Heart left ventricle (tissue), 16 donors: ENCODE data around the gene ZNF621. TPM values are rescaled to one million over a fixed set of nuclear protein-coding genes. Genes with fewer than 3 reads are reported as not detected.

Experiments used
- ATAC-seq, 4 donors: fragments of 200-7000 bp; cut with Tn5 transposase; one replicate each; pipeline ENCODE4 v1.9.1; 2020 to 2022; ENCODE audit warnings: moderate library complexity in 4 of 4, mild to moderate bottlenecking in 3 of 4, moderate number of reproducible peaks in 1 of 4
- DNase-seq, 5 donors: peaks; one replicate each; pipeline ENCODE4 v3.0.0-alpha.2; 2020
- H3K27ac ChIP-seq, 12 donors: fragments of 200-600 bp; sonication (generic) in 4 of 12; one replicate each; pipeline versions ENCODE4 v1.5.0 to v1.8.0; 2016 to 2022; ENCODE audit warnings: mild to moderate bottlenecking in 2 of 12
- H3K27me3 ChIP-seq, 9 donors: fragments of 200-600 bp; sonication (generic) in 2 of 9; one replicate each; pipeline versions ENCODE4 v1.5.1 to v1.8.0; 2016 to 2022; ENCODE audit warnings: mild to moderate bottlenecking in 3 of 9
- H3K36me3 ChIP-seq, 9 donors: fragments of 200-600 bp; sonication (generic) in 2 of 9; one replicate each; pipeline versions ENCODE4 v1.5.0 to v1.8.0; 2018 to 2022; ENCODE audit warnings: mild to moderate bottlenecking in 2 of 9
- H3K4me1 ChIP-seq, 12 donors: fragments of 200-600 bp; sonication (generic) in 4 of 12; one replicate each; pipeline versions ENCODE4 v1.5.0 to v1.8.0; 2016 to 2022; ENCODE audit warnings: mild to moderate bottlenecking in 3 of 12
- H3K4me3 ChIP-seq, 12 donors: fragments of 200-600 bp; sonication (generic) in 4 of 12; one replicate each; pipeline versions ENCODE4 v1.5.0 to v1.8.0; 2017 to 2022; ENCODE audit warnings: mild to moderate bottlenecking in 9 of 12, moderate library complexity in 4 of 12
- H3K9me3 ChIP-seq, 12 donors: fragments of 200-600 bp; sonication (generic) in 4 of 12; one replicate each; pipeline versions ENCODE4 v1.5.0 to v1.8.0; 2016 to 2022; ENCODE audit warnings: mild to moderate bottlenecking in 1 of 12
- CTCF ChIP-seq, 12 donors: fragments of 200-600 bp; sonication (generic) in 4 of 12; IDR thresholded peaks; one replicate each; pipeline versions ENCODE4 v1.5.0 to v1.8.0; 2018 to 2022; ENCODE audit warnings: antibody characterized with exemption in 12 of 12, mild to moderate bottlenecking in 5 of 12
- POLR2A ChIP-seq, 2 donors: fragments of 450-650 bp; IDR thresholded peaks; one replicate each; pipeline ENCODE4 v1.6.1; 2017; ENCODE audit warnings: antibody characterized with exemption in 2 of 2, mild to moderate bottlenecking in 2 of 2, moderate library complexity in 2 of 2
- whole genome bisulfite sequencing, 4 donors: extraction: QIAGEN DNeasy Blood & Tissue Kit in 2 of 4; methylation state at CpG; one replicate each; pipeline versions ENCODE4 v1.1.5 to v1.1.7; 2013 to 2018; 5-methylcytosine and 5-hydroxymethylcytosine counted together
- intact Hi-C, 10 donors: fragments of 100-400 bp; cut with DNase I; formaldehyde crosslinking; loops; one replicate each; pipeline versions ENCODE4 v1.11.1 to v1.14.2; 2022
- polyA plus RNA-seq, 2 donors: library from polyadenylated mRNA; stranded (reverse); fragments of 200-250 nt; gene quantifications; one replicate each; pipeline ENCODE4 v1.2.3, GENCODE V29; 2013
- total RNA-seq, 9 donors: library from RNA; depleted of rRNA in 2 of 9; stranded (reverse); fragments of >200 nt in 2 of 9; fragmentation: NEBNext Ultra II Directional in 3 of 9; extraction: Animal tissue kit (Norgen Biotek cat#: 25700) in 3 of 9; gene quantifications; one replicate each; pipeline versions ENCODE4 v1.1.0 to v1.2.4, GENCODE V29; 2016 to 2023
- donor health status: ischemic (EF 13 %, LVEDD 7.1; RV severe dilation, severe dysfunction).
- donor health status: healthy with polysubstance abuse.
- donor health status: DM: no; HTN: yes; CAD: no.
- donor health status: DM: no; HTN: no; CAD: no.
- donor health status: ischemic (EF 25% LVEDD 6.9; RV normal size, moderate dysfunction).
- donor health status: ischemic (EF 25% LVEDD 5.7; RV mildly dilated, moderate dysfunction).
- donor health status: healthy.
- donor health status: DM: yes; HTN: yes; CAD: no.
- donor health status: ischemic (EF 35%, LVEDD 5.7; RV mildly dilated, moderate dysfunction).
- donor health status: nonischemic (EF 11% LVEDD 7.7; RV severe dilation, severe dysfunction).
- donor health status: DM: yes; HTN: yes; CAD: no.
- donor health status: PGD.
- donor health status: ischemic (EF 29% LVEDD 5.4; RV normal size, mild dysfunction).
- donor health status: nonischemic (EF 23%, LVEDD 6.1; RV moderate dilation, normal function).

ZNF621 gene
- total and polyA plus RNA-seq, 11 donors = 7.4 to 14.3 (median 9.1) TPM

DNA sequence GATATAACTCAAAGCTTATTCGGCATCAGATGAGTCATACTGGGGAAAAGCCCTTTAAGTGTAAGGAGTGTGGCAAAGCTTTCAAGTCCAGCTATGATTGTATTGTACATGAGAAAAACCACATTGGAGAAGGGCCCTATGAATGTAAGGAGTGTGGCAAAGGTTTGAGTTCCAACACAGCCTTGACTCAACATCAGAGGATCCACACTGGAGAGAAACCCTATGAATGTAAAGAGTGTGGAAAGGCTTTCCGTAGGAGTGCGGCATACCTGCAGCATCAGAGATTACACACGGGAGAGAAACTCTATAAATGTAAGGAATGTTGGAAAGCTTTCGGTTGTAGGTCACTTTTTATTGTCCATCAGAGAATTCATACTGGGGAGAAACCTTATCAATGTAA, 7.5 kb downstream of the ZNF621 start:
- DNase-seq (no peak), ATAC-seq (no peak)
- TF ChIP-seq POLR2A (IDR thresholded peaks at IDR 0.05) = no peak
- no peak for TF ChIP-seq CTCF (IDR thresholded peaks at IDR 0.05)
- Histone ChIP-seq H3K27ac (no peak overlapping the region), H3K36me3 (peaks cover 0 to 99% (median 87%) of the 10 kb centered on the region in 9 donors), H3K9me3 (peaks cover 0 to 61% (median 13%) of the 10 kb centered on the region in 12 donors), H3K4me3 (no peak overlapping the region), H3K4me1 (no peaks in the 10 kb centered on the region), H3K27me3 (no peaks in the 10 kb centered on the region)
- intact Hi-C loops = loop anchor here in 1 of 10 donors (10.0 kb wide), 1 partner anchor 197 kb away; no protein-coding TSS in a partner anchor
- 91 to 95% (median 93%) methylated on average over 5 of the region's 5 CpGs for WGBS, 4 donors

GRCh38 chr3:40534283-40534682, 9.5 kb downstream of the ZNF621 start:
- H3K4me3 ChIP-seq = no peak overlapping the region
- H3K9me3 ChIP-seq = peaks cover 0 to 81% (median 21%) of the 10 kb centered on the region in 12 donors
- H3K4me1 ChIP-seq = no peaks in the 10 kb centered on the region
- no peak for TF ChIP-seq POLR2A (IDR thresholded peaks at IDR 0.05)
- TF ChIP-seq CTCF (IDR thresholded peaks at IDR 0.05) = no peak
- no peak overlapping the region for H3K27ac ChIP-seq
- no peak for ATAC-seq
- no peaks in the 10 kb centered on the region for H3K27me3 ChIP-seq
- peaks cover 0 to 98% (median 78%) of the 10 kb centered on the region in 9 donors for H3K36me3 ChIP-seq
- DNase-seq = no peak
- intact Hi-C loops = loop anchor here in 1 of 10 donors (10.0 kb wide), 1 partner anchor 199 kb away; no protein-coding TSS in a partner anchor

GRCh38 chr3:40546816-40547215, 22.1 kb downstream of the ZNF621 start:
- H3K36me3 ChIP-seq = no peaks in the 10 kb centered on the region
- H3K27ac ChIP-seq = no peak overlapping the region
- intact Hi-C loops = no loop called here
- peak in 2 of 5 donors; percentile 13 to 28 for DNase-seq
- TF ChIP-seq POLR2A (IDR thresholded peaks at IDR 0.05) = no peak
- no peak for TF ChIP-seq CTCF (IDR thresholded peaks at IDR 0.05)
- H3K27me3 ChIP-seq = no peaks in the 10 kb centered on the region
- no peak overlapping the region for H3K4me3 ChIP-seq
- H3K9me3 ChIP-seq = no peaks in the 10 kb centered on the region
- peak in 3 of 4 donors; percentile 36 to 86 (median 70) for ATAC-seq
- 63 to 72% (median 64%) methylated on average over 1 of the region's 1 CpG for WGBS, 4 donors
- no peaks in the 10 kb centered on the region for H3K4me1 ChIP-seq

GRCh38 chr3:40550167-40550566, 25.4 kb downstream of the ZNF621 start:
- Histone ChIP-seq H3K27ac (no peak overlapping the region), H3K36me3 (no peaks in the 10 kb centered on the region), H3K4me1 (no peaks in the 10 kb centered on the region), H3K9me3 (no peaks in the 10 kb centered on the region), H3K4me3 (no peak overlapping the region), H3K27me3 (no peaks in the 10 kb centered on the region)
- DNase-seq = no peak
- TF ChIP-seq CTCF (IDR thresholded peaks at IDR 0.05) (no peak), POLR2A (IDR thresholded peaks at IDR 0.05) (no peak)
- intact Hi-C loops = no loop called here
- no peak for ATAC-seq
- WGBS, 4 donors = 94 to 98% (median 95%) methylated on average over 1 of the region's 1 CpG
